ENCODE measurements around the gene SLC34A3.
"Not testable (repeated sequence)": the region's sequence is repeated elsewhere in the genome, so short reads cannot be mapped to it uniquely, and the experiment has no call there.

SLC34A3 gene

DNA sequence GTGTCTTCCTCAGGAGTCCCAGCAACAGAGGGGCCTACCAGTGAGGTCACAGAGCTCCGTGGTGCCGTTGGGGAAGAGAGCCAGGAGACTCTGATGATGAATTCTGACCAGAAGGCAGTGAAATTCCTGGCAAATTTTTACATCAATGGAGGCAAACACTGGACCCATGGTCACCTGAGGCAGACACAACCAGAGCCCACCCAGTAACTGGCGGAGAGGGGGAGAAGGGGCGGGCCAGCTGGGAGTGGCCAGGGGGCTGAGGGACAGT lies 20.4 kb downstream of the SLC34A3 start, which contains the start of gene STPG3:
TSS of gene STPG3 (plus strand) at position 93 of the 268 bp plus-strand sequence. CDS start at position 94, 1 bp downstream.
- H3K4me3 ChIP-seq (ENCODE audit: low read depth in 1 of 2, low read length in 2 of 2), result no peak within 1 kb of the TSS
- no peaks in the 10 kb centered on the region for H3K36me3 ChIP-seq (ENCODE audit: insufficient read depth, low read length)
- H3K27ac ChIP-seq (ENCODE audit: low read depth, low read length), result no peak within 1 kb of the TSS
- H3K27me3 ChIP-seq (ENCODE audit: control insufficient read depth in 1 of 2, insufficient read depth in 2 of 2, low read length in 2 of 2), result peaks cover 0 to 6% of the 10 kb centered on the region in 2 donors
- peaks cover 12% of the 10 kb centered on the region for H3K4me1 ChIP-seq (ENCODE audit: insufficient read depth, low read length)
- H3K9ac ChIP-seq (ENCODE audit: low read length), result no peak within 1 kb of the TSS
- H3K9me3 ChIP-seq (ENCODE audit: low read length), result no peaks in the 10 kb centered on the region

DNA sequence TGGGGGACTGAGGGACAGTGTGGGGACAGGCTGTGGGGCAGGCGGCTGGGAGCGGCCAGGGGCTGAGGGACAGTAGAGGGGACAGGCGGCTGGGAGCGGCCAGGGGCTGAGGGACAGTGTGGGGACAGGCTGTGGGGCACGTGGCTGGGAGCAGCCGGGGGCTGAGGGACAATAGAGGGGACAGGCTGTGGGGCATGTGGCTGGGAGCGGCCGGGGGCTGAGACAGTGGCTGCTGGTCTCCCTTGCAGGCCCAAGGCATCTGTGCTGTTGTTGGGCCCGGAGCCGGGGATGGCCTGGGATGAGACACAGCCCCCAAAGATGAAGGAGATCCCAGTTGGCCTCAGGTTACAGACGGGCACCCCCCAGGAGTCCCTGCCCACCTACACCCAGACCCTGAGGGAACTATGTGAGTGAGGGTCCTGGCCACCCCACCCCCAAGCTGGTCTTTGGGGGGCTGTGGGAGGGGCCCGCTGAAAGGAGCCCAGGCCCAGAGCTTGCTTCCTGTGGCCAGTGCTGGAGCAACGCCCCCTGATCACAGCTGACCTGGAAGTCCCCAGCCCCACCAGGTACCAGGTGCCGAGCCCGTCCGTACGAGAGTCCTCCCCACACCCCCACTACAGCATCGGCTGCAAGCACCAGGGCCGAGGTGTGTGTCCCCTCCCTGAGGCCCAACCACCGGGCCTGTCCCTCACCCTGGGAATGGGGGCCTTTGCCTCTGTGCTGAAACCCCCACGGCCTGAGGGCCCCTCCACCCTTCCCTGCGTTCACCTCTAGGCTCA lies 21.0 kb downstream of the SLC34A3 start:
- H3K4me1 ChIP-seq (ENCODE audit: insufficient read depth, low read length), result peaks cover 17% of the 10 kb centered on the region
- H3K9me3 ChIP-seq (ENCODE audit: low read length), result no peaks in the 10 kb centered on the region
- no peaks in the 10 kb centered on the region for H3K36me3 ChIP-seq (ENCODE audit: insufficient read depth, low read length)
- H3K9ac ChIP-seq (ENCODE audit: low read length), result no peak overlapping the region
- H3K27ac ChIP-seq (ENCODE audit: low read depth, low read length), result no peak overlapping the region
- peaks cover 0 to 6% of the 10 kb centered on the region in 2 donors for H3K27me3 ChIP-seq (ENCODE audit: control insufficient read depth in 1 of 2, insufficient read depth in 2 of 2, low read length in 2 of 2)
- no peak overlapping the region for H3K4me3 ChIP-seq (ENCODE audit: low read depth in 1 of 2, low read length in 2 of 2)

DNA sequence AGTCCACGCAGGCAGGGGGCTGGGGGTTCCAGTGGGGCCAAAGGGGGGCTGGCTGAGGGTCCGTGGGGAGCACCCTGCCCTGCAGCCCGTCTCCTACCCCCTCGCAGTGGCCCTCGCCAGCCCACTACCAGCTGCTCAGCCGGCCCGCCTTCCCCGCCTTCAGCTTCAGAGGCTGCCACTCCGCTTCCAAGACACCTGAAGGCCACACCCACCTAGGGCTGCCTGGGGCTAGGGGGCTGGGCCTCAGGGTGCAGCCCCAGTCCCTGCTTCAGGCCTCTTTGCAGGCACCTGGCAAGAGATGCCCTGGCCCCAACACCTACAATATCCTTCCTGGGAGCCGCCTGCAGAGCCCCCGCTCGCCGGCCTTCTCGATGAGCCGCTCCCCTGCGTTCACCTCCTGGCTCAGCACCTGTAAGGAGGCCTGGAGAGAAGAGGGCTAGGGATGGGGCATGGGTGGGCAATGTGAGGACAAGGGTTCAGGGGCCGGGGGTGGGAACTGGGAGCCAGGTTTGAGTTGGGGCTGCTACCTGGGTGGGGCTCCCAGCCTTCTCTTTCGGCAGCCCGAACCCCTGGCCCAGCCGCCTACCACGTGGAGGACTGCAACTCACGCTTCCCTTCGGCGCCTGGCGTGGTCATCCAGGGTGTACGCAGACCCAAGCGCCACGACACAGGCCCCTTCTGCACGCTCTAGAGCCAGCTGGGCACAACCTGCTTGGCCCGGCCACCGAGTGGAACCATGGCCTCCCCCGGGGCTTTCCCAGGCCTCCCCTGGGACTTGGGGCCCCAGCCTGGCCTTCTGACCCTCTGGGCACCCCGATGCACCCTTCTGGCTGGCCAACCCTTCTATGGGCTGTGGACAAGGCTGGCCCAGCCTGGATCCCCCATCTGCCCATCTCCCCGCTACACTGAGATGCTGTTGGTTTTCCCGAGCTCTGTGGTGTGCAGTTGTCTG lies 22.1 kb downstream of the SLC34A3 start:
- Histone ChIP-seq H3K9ac (ENCODE audit: low read length) (no peak overlapping the region), H3K36me3 (ENCODE audit: insufficient read depth, low read length) (no peaks in the 10 kb centered on the region), H3K9me3 (ENCODE audit: low read length) (no peaks in the 10 kb centered on the region), H3K27ac (ENCODE audit: low read depth, low read length) (no peak overlapping the region), H3K27me3 (ENCODE audit: control insufficient read depth in 1 of 2, insufficient read depth in 2 of 2, low read length in 2 of 2) (peaks cover 0 to 6% of the 10 kb centered on the region in 2 donors), H3K4me3 (ENCODE audit: low read depth in 1 of 2, low read length in 2 of 2) (no peak overlapping the region), H3K4me1 (ENCODE audit: insufficient read depth, low read length) (peaks cover 21% of the 10 kb centered on the region)

DNA sequence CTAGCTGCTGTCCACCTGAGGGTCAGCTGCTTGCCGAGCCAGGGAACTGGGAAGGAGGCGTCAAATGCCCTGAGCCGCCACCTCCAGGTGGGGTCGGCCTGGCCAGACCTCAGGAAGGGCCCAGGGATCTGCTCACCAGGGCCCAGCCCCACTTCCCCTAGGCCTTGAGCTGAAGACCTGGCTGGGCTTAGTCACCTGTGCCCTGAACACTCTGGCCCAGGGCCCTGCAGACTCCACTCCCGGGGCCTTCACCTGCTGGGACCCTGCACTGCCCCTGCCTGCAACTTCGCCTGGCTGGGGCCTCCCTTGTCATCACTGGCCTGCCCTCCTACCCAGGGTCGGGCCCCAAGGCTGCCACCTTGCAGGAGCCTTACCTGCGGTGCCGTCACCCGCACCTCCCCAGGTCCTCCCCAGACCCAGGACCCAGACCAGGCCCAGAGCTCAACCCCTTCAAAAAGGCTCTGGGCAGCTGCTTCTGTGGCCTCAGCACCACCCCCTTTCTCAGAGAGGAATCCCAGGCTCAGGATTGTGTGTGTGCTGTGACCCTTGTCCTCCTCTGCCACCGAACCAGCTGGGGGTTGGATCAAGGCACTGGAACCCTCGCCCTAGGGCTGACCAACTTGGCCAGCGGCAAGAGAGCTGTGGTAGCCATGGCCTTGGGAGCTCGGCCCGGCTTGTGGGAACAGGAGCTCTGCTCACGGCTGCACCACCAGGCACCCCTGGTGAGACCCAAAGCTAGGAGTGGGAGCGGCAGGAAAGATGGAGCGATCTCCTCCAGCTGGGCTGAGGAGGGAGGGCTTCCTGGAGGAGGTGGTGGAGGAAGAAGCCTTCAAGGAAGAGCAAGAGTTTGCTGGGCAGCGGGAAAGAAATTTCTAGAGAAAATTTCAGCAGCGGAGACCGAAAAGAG lies 23.3 kb downstream of the SLC34A3 start:
- H3K9me3 ChIP-seq (ENCODE audit: low read length), result no peaks in the 10 kb centered on the region
- peaks cover 6% of the 10 kb centered on the region for H3K36me3 ChIP-seq (ENCODE audit: insufficient read depth, low read length)
- H3K27me3 ChIP-seq (ENCODE audit: control insufficient read depth in 1 of 2, insufficient read depth in 2 of 2, low read length in 2 of 2), result peaks cover 0 to 6% of the 10 kb centered on the region in 2 donors
- H3K9ac ChIP-seq (ENCODE audit: low read length), result no peak overlapping the region
- peak overlapping the region; percentile 67 for H3K27ac ChIP-seq (ENCODE audit: low read depth, low read length)
- H3K4me1 ChIP-seq (ENCODE audit: insufficient read depth, low read length), result peaks cover 21% of the 10 kb centered on the region
- peak overlapping the region; percentile 58 to 65 for H3K4me3 ChIP-seq (ENCODE audit: low read depth in 1 of 2, low read length in 2 of 2)

DNA sequence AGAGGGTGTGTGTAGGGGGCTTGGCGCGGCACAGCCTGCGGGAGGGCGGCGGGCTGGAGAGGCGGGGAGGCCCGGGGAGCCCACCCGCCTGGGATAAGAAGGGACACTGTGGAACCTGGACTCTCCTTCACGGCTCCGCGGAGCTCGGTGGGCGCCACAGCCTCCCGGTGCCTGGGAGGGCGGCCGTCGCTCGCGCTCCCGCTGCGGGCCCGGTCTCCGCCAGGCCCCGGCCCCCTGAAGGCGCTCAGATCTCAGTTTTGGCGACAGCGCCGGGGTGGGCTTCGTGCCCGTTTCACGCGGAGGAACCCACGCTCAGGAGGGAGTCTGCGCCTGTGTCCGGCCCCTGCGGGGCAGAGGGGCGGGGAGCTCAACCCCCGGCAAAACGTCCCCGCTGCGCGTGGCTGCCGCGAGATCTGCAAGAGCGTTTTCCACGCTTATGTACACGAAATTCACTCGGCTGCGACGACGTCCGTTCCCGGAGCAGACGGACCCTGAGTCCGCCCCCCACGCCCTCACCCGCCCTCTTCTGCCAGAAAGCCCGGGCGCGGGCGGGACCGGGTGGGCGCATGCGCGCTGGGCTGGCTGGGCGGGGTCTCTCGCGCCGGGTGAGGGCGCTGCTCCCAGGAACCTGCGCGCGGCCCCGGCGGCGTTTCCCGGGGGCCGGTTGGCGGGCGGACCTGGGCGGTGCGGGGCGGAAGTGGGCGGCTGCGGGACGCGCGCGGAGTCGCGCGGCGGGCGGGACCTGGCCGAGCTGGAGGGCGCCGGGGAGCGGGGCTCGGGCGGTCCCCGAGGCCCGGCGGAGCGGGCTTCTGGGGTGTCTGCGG lies 24.1 kb downstream of the SLC34A3 start, which contains the start of gene NELFB:
TSS of gene NELFB (plus strand) at position 704 of the 824 bp plus-strand sequence.
- Histone ChIP-seq H3K4me3 (ENCODE audit: low read depth in 1 of 2, low read length in 2 of 2) (peak within 1 kb of the TSS; percentile 88 to 99), H3K9me3 (ENCODE audit: low read length) (no peaks in the 10 kb centered on the region), H3K27ac (ENCODE audit: low read depth, low read length) (peak within 1 kb of the TSS; percentile 74), H3K9ac (ENCODE audit: low read length) (peak within 1 kb of the TSS; percentile 44), H3K36me3 (ENCODE audit: insufficient read depth, low read length) (peaks cover 9% of the 10 kb centered on the region), H3K4me1 (ENCODE audit: insufficient read depth, low read length) (peaks cover 21% of the 10 kb centered on the region), H3K27me3 (ENCODE audit: control insufficient read depth in 1 of 2, insufficient read depth in 2 of 2, low read length in 2 of 2) (peaks cover 0 to 6% of the 10 kb centered on the region in 2 donors)

DNA sequence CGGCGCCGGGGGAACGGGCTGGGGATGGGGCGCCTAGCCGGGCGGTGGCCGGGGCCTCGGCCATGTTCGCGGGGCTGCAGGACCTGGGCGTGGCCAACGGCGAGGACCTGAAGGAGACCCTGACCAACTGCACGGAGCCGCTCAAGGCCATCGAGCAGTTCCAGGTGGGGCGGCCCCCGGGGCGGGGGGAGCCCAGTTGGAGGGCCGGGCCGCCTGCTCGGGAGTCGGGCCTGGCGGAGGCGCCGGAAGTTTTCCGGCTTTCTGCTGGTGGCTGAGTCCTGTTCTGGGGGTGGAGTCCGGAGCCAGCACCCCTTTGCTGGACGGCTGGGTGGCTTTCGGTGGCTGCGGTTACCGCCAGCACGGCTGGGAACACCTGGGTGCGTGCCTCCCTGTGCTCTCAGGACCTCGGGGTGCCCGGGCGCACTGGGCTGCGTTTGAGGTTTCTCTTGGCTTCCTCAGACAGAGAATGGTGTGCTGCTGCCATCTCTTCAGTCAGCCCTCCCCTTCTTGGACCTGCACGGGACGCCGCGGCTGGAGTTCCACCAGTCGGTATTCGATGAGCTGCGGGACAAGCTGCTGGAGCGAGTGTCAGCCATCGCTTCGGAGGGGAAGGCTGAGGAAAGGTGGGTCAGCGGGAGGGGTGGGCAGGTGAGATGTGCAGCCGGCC lies 24.9 kb downstream of the SLC34A3 start:
- Histone ChIP-seq H3K27me3 (ENCODE audit: control insufficient read depth in 1 of 2, insufficient read depth in 2 of 2, low read length in 2 of 2) (peaks cover 0 to 6% of the 10 kb centered on the region in 2 donors), H3K27ac (ENCODE audit: low read depth, low read length) (peak overlapping the region; percentile 74), H3K9ac (ENCODE audit: low read length) (peak overlapping the region; percentile 44), H3K36me3 (ENCODE audit: insufficient read depth, low read length) (peaks cover 9% of the 10 kb centered on the region), H3K9me3 (ENCODE audit: low read length) (no peaks in the 10 kb centered on the region), H3K4me3 (ENCODE audit: low read depth in 1 of 2, low read length in 2 of 2) (peak overlapping the region; percentile 88 to 99), H3K4me1 (ENCODE audit: insufficient read depth, low read length) (peaks cover 21% of the 10 kb centered on the region)

DNA sequence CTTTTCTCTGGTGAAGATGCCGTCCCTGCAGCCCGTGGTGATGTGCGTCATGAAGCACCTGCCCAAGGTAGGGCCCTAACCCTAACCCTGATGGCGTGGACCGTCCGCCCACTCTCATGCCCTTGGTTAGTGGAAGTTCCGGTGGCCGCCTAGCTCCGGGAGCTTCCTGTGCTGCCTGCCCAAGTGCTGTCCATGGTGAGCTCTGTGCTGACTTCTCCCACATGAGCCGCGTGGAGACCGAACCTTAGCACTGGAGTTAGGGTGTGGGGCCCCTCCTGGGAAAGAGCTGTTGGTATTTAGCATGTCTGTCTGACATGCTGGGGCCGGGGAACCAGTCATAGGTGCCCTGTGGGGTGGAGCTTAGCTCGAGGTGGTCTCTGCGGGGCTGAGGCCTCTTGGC lies 25.7 kb downstream of the SLC34A3 start:
- no peaks in the 10 kb centered on the region for H3K27me3 ChIP-seq (ENCODE audit: control insufficient read depth in 1 of 2, insufficient read depth in 2 of 2, low read length in 2 of 2)
- no peak overlapping the region for H3K9ac ChIP-seq (ENCODE audit: low read length)
- H3K36me3 ChIP-seq (ENCODE audit: insufficient read depth, low read length), result peaks cover 9% of the 10 kb centered on the region
- H3K9me3 ChIP-seq (ENCODE audit: low read length), result no peaks in the 10 kb centered on the region
- peak overlapping the region; percentile 88 to 99 for H3K4me3 ChIP-seq (ENCODE audit: low read depth in 1 of 2, low read length in 2 of 2)
- H3K27ac ChIP-seq (ENCODE audit: low read depth, low read length), result no peak overlapping the region
- H3K4me1 ChIP-seq (ENCODE audit: insufficient read depth, low read length), result peaks cover 21% of the 10 kb centered on the region

DNA sequence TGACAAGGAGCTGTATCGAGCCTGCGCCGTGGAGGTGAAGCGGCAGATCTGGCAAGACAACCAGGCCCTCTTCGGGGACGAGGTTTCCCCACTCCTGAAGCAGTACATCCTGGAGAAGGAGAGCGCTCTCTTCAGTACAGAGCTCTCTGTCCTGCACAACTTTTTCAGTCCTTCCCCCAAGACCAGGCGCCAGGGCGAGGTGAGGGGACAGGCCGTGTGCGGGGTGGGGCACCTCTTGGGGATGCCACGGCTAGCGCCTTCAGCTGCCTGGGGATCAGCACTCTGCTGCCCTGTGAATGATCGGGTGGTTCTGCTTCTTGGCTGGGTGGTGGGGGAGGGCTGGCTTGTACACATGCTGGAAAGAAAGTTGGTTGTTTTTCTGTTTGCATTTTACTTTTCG lies 26.2 kb downstream of the SLC34A3 start:
- peaks cover 9% of the 10 kb centered on the region for H3K36me3 ChIP-seq (ENCODE audit: insufficient read depth, low read length)
- no peak overlapping the region for H3K4me3 ChIP-seq (ENCODE audit: low read depth in 1 of 2, low read length in 2 of 2)
- no peaks in the 10 kb centered on the region for H3K9me3 ChIP-seq (ENCODE audit: low read length)
- H3K4me1 ChIP-seq (ENCODE audit: insufficient read depth, low read length), result peaks cover 21% of the 10 kb centered on the region
- H3K9ac ChIP-seq (ENCODE audit: low read length), result no peak overlapping the region
- no peak overlapping the region for H3K27ac ChIP-seq (ENCODE audit: low read depth, low read length)
- no peaks in the 10 kb centered on the region for H3K27me3 ChIP-seq (ENCODE audit: control insufficient read depth in 1 of 2, insufficient read depth in 2 of 2, low read length in 2 of 2)

DNA sequence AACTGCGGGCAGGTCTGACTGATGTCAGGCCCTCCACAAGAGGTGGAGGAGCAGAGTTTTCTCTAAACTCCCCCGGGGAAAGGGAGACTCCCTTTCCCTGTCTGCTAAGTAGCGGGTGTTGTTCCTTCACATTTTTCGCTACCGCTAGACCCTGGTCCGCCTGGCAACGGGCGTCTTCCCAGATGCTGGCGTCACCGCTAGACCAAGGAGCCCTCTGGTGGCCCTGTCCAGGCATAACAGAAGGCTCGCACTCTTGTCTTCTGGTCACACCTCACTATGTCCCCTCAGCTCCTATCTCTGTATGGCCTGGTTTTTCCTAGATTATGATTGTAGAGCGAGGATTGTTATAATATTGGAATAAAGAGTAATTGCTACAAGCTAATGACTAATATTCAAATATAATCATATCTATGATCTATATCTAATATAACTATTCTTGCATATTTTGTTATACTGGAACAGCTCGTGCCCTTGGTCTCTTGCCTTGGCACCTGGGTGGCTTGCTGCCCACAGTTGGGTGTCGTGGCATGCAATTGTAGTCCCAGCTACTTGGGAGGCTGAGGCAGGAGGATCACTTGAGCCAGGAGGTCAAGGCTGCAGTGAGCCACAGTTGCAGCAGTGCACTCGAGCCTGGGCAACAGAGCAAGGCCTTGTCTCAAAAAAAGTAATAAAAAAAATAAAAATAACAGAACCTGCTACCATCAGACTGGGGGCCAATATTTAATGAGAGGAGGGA lies 31.6 kb downstream of the SLC34A3 start:
- H3K36me3 ChIP-seq (ENCODE audit: insufficient read depth, low read length), result peaks cover 32% of the 10 kb centered on the region
- H3K27me3 ChIP-seq (ENCODE audit: control insufficient read depth in 1 of 2, insufficient read depth in 2 of 2, low read length in 2 of 2); H3K4me3 ChIP-seq (ENCODE audit: low read depth in 1 of 2, low read length in 2 of 2); H3K4me1 ChIP-seq (ENCODE audit: insufficient read depth, low read length); H3K9me3 ChIP-seq (ENCODE audit: low read length); H3K9ac ChIP-seq (ENCODE audit: low read length); H3K27ac ChIP-seq (ENCODE audit: low read depth, low read length): not testable (repeated sequence)

Data from muscle layer of colon (tissue), 2 donors.